ENCODE data around the gene ARHGAP28.

ARHGAP28 gene

GRCh38 chr18:6729247-6730091, at the start of gene ARHGAP28:
ARHGAP28 (plus strand) TSS chr18:6729716; CDS start chr18:6729822, 106 bp downstream.
- DNase-seq, result no peak

DNA sequence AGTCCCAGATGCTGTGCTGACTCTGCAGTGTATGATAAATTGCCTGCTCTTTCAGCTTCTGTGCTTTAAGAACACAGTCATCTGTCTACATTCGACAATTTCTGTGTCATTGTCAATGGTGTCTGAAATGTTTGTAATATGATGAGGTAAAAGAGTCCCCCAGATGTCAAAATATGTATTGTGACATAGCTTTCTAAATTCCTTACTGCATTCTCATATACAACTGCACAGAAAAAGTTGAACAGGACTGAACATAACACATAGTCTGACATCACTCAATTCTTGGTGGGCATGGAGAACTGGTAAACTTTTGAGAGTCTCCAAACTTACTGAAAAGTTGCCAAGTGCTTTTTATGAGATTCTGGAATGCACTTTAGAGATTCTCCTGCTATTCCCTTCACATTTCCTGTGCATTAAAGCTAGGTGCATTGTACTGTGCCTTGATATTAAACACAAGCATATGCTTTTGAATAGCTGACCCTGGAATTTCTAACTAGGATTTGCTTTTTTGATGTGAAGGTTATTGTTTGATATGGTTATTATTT, 48.1 kb upstream of the ARHGAP28 start:
- no peak for DNase-seq

DNA sequence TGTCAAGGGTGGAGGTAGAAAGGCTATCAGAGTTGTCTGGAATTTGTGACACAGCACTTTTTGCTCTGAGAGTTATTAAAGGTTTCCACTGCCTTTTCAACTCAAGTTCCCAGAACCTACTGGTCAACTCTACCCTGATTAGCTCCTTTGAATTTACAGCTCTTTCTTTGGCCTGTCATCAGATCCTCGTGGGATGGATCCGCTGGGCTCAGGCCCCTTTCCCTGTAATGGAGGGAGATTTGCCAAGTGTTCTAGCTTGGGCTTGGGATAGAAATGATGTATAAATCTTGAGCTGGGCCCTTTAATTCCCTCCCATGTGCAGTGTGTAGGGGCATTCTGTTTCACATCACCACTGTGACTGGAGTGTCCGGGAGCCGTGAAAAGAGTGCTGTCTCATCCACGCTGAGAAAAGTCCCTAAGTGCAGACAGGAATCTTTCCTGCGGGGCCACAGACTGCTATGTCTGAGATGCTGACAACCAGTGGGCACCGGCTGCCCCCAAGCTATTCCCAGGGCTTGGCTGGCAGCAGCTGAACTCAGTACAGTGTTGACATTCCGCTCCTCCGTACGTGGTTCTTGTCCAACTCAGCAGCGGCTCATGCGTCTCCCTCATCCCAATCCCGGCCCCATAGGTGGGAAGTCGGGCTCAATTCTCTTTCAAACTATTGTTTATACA, 46.9 kb upstream of the ARHGAP28 start:
- no peak for DNase-seq

- no peak for DNase-seq
Measured at GRCh38 chr18:6683112-6683876, 46.2 kb upstream of the ARHGAP28 start.

DNA sequence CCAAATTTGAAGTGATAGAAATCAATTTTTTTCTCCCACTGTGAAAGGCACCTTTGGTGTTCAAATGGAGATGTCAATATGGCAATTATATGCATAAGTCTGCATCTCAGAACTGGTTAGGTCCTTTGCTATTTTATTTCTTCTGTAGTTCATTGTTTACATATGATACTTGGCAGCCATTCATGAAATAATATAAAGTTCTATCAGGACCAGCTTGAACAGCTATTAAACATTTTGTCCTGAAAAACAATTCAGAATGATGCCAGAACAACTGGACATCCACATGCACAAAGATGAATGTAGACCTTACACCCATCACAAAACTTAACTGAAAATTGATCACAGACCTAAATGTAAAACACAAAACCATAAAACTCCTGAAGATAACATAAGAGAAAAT, 41.8 kb upstream of the ARHGAP28 start:
- no peak for DNase-seq

DNA sequence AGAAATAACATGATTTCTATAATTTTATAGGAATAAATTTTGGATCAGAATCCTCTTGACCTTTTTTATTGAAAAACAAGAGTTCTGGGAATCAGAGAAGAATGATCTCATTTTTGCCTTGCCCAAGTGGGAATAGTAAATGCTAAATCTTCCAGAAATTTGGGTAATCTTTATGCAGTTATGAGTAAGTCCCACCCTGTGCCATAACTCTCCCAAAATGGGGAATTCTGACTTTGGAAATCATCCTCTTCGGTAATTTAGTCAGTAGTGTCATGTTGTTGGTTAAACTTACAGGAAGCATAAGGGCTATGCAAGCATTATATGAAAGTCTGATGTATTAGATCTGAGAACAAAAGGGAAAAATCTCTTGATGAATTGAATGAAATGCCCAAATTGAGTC, 20.6 kb upstream of the ARHGAP28 start:
- no peak for DNase-seq

DNA sequence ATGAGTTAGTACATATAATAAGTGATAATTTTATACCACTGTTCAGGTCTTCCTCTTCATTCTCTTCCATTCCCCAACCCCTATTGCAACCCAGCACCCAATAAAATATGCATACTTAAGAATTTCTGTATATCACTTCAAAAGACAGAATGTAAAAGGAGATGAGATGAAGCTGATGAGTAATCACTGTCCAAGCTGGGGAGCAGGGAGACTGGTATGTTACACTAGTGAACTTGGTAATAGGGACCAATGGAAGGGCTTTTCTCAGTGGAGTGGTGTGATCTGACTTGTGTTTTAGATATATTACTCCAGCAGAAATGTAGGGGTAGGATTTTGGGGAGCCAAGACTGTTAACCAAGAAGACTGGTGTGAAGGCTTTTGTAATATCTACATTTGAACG, 18.0 kb upstream of the ARHGAP28 start:
- DNase-seq, result no peak

GRCh38 chr18:6712401-6712800, 17.1 kb upstream of the ARHGAP28 start:
- no peak for DNase-seq

DNA sequence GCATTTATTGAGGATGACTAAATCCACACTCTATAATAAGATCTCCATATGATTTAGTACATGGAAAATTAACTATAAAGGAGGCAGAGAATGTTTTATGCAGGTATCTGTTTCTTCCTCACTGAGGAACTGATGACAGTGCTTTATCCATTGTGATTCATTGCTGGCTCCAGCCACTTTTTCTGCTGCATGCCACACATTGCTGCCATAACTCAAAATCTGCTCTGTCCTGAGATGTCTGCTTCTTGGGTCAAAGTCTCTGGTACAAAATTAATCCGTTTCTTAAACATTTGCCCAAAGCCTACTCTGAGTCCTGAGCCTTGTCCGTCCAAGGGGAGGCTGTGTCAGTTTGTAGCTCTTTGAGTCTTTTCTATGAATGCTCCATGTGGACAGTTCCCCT, 15.5 kb upstream of the ARHGAP28 start:
- no peak for DNase-seq

DNA sequence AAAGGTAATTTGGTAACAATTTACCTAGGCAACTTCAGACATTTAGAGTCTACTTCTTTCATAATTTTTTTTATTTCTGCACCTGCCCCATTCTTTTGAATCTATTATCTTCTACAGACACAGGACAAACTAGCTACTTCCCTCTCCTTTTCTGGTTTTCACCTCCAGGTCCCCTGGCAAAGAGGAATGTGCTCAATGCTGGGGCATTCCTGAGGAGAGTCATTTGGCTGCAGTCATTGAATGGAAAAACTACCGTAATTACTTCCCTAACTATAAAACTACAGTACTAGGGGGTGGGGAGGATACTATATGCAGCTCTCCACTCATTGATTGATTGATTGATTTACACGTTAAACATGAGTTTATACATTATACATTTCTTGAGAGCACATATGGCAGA, 11.2 kb upstream of the ARHGAP28 start:
- no peak for DNase-seq

DNA sequence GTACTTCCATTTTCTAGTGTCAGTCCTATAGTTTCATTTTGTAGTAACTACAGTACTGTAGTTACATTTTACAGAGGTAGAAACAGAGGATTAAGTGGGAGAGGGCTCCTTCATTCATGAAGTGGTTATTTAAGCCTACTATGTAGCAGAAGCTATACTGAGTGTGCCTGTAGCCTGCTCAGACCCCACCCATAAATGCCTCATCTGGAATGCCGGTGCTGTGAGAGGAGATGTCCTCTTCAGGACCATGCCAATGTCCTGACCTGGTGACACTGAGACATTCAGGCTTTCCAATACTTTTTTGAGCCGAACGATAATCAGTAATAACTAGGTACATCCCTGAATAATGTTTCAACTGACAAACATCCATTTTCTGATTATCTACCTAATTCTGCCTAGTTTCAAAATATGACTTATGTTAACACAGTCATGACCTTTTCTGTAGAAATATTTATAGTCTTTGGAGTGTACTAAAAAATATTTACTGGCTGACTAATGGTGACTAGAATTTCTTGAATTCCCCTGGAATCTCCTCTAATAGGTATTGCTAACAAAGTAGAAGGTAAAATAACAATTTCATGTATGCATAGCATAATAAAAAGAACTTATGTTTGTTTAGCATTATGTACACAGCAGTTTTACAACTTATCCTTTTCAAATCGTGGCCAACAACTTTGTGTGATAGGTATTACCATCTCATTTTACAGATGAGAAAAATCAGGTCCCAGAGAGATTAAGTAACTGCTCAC, 10.2 kb upstream of the ARHGAP28 start:
- DNase-seq, result no peak

DNA sequence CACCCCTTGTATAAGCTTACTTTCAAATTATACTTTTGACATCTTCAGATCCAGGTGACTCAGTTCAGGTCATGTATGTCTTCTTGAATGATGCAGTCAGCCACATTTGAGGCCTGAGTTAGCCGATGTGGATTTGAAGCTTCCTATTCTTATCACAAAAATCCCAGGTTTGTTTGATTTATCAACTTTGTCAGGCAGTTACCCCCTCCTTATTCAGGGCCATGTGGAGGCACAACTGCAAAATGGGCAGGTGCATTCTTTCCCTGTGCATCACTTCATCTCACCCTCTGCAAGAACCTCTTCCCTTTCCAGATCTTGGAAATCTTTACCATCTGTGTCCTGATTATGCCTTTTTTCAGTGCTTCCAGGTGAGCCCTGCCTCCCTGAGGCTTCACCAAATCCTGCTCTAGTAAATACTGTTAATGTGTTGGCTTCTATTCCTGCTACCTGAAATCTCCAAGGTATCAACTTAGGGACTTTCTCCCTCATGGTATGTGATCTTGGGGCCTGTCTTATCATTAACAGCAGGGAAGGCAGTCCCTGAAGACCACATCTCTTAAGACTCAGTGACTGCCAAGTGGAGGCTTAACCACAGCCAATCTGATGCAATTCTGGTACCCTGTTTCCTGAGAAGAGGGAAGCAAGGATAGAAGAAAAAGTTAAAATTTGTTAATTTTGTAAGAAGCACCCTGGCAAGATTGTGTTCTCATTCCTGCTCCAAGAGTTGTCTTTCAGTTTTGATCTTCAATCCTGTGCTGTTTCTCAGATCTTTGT, 9.4 kb upstream of the ARHGAP28 start:
- DNase-seq, result no peak

- DNase-seq, result no peak
Measured at GRCh38 chr18:6721755-6722154, 7.8 kb upstream of the ARHGAP28 start.

GRCh38 chr18:6722690-6723089, 6.8 kb upstream of the ARHGAP28 start:
- DNase-seq, result no peak

DNA sequence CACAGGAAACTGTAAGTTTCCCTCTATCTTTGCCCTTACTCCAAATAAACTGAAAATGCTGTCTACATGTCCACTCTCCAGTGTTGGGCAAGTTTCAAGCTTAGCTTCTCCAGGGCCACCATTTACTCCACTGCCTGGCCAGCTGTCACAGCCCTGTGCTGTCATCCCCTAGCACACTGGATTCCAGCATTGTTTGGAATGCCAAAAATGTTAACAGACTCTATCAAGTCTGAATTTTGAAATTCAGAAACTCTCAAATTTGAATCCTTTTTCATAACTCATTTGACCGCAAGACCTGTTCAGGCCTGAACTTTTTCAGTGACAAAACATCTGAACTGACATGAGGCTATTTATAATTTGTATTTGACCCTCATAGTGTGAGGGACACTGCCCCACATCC, 5.2 kb upstream of the ARHGAP28 start:
- no peak for DNase-seq

GRCh38 chr18:6728331-6728730, 1.2 kb upstream of the ARHGAP28 start:
- no peak for DNase-seq

GRCh38 chr18:6728809-6729246, 688 bp upstream of the ARHGAP28 start:
- no peak for DNase-seq

GRCh38 chr18:6730416-6731221, 1.1 kb downstream of the ARHGAP28 start:
- DNase-seq, result no peak

DNA sequence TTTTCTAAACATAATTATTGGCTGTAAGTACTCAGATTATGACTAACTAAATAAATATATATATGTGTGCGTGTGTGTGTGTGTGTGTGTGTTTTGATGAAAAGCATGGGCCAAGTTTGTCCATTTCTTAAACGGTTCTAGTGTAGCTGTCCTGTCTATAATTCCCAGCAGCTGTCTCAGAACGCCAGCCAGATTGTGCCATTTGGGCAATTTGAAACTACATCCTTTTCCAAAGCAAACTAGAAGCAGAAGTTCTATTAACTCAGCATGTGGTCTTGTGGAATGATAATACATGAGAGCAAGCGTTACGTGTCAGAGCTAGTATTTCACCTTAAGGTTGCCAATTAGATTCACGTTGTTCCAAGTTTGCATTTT, 1.7 kb downstream of the ARHGAP28 start:
- no peak for DNase-seq

DNA sequence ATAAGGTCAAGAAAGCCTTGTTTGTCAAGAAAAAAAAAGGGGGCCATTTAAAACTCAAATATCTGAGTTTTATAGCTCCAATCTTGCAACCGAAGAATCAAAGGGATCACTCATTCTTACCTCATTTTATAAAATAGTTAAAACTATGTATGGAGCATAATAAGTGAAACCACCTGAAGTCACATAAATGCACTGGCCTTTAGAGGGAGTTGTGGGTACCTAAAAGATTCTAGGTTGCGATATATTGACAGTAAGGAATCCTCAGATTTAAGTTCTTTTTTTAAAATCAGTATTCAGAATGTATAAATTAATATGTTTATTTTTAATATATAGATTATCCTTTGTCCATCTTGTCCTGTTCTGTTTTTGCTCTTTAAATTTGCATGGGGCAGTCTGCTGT, 3.4 kb downstream of the ARHGAP28 start:
- DNase-seq, result no peak

DNA sequence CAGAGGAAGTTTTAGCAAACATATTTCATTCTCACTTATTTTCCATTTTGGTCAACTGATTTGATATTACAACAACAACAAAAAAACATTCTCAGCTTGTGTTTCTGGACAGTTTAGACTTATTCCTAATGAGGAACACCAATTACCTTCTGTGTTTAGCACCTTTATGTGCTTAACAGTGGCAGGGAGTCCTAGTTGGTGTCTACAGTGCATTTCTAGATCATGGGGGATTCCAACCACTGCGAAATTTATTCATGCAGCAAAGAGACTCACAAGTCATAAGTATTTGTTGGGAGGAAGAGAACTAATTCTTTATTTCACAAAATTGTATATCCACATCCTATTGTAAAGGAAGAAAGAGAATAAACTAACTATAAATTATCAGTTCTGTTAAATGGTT, 4.2 kb downstream of the ARHGAP28 start:
- no peak for DNase-seq

All from cerebellar nuclear complex (tissue), 1 donor.